ENCODE results near the gene CCDC197. TPM values are rescaled to one million over a fixed set of nuclear protein-coding genes. Genes with fewer than 3 reads are reported as not detected.

CCDC197 gene
- total and polyA plus RNA-seq, 9 of the 15 experiments (the other 6 are each of a cell fraction or from before 2014, with no cell fraction given): not detected

DNA sequence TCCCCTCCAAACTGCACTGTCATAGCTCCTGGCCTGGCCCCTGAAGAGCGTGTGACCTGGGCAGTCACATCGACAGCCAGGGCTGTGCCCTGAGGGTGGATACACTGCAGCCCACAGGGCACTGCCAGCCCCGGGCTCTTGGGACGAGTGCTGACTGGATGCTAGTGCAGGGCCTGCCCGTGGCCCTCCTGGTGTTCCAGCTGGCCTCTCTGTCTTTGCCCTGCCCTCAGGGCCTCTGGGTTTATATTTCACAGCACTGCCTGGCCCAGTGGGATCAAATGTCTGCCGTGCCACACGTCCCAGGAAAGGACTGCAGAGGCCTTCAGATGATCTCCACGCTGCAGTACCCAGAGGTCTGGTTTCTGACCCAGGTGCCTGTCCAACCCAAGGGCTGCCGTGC is 10.1 kb upstream of the CCDC197 start (continued):
- TF ChIP-seq, protein P1, sequence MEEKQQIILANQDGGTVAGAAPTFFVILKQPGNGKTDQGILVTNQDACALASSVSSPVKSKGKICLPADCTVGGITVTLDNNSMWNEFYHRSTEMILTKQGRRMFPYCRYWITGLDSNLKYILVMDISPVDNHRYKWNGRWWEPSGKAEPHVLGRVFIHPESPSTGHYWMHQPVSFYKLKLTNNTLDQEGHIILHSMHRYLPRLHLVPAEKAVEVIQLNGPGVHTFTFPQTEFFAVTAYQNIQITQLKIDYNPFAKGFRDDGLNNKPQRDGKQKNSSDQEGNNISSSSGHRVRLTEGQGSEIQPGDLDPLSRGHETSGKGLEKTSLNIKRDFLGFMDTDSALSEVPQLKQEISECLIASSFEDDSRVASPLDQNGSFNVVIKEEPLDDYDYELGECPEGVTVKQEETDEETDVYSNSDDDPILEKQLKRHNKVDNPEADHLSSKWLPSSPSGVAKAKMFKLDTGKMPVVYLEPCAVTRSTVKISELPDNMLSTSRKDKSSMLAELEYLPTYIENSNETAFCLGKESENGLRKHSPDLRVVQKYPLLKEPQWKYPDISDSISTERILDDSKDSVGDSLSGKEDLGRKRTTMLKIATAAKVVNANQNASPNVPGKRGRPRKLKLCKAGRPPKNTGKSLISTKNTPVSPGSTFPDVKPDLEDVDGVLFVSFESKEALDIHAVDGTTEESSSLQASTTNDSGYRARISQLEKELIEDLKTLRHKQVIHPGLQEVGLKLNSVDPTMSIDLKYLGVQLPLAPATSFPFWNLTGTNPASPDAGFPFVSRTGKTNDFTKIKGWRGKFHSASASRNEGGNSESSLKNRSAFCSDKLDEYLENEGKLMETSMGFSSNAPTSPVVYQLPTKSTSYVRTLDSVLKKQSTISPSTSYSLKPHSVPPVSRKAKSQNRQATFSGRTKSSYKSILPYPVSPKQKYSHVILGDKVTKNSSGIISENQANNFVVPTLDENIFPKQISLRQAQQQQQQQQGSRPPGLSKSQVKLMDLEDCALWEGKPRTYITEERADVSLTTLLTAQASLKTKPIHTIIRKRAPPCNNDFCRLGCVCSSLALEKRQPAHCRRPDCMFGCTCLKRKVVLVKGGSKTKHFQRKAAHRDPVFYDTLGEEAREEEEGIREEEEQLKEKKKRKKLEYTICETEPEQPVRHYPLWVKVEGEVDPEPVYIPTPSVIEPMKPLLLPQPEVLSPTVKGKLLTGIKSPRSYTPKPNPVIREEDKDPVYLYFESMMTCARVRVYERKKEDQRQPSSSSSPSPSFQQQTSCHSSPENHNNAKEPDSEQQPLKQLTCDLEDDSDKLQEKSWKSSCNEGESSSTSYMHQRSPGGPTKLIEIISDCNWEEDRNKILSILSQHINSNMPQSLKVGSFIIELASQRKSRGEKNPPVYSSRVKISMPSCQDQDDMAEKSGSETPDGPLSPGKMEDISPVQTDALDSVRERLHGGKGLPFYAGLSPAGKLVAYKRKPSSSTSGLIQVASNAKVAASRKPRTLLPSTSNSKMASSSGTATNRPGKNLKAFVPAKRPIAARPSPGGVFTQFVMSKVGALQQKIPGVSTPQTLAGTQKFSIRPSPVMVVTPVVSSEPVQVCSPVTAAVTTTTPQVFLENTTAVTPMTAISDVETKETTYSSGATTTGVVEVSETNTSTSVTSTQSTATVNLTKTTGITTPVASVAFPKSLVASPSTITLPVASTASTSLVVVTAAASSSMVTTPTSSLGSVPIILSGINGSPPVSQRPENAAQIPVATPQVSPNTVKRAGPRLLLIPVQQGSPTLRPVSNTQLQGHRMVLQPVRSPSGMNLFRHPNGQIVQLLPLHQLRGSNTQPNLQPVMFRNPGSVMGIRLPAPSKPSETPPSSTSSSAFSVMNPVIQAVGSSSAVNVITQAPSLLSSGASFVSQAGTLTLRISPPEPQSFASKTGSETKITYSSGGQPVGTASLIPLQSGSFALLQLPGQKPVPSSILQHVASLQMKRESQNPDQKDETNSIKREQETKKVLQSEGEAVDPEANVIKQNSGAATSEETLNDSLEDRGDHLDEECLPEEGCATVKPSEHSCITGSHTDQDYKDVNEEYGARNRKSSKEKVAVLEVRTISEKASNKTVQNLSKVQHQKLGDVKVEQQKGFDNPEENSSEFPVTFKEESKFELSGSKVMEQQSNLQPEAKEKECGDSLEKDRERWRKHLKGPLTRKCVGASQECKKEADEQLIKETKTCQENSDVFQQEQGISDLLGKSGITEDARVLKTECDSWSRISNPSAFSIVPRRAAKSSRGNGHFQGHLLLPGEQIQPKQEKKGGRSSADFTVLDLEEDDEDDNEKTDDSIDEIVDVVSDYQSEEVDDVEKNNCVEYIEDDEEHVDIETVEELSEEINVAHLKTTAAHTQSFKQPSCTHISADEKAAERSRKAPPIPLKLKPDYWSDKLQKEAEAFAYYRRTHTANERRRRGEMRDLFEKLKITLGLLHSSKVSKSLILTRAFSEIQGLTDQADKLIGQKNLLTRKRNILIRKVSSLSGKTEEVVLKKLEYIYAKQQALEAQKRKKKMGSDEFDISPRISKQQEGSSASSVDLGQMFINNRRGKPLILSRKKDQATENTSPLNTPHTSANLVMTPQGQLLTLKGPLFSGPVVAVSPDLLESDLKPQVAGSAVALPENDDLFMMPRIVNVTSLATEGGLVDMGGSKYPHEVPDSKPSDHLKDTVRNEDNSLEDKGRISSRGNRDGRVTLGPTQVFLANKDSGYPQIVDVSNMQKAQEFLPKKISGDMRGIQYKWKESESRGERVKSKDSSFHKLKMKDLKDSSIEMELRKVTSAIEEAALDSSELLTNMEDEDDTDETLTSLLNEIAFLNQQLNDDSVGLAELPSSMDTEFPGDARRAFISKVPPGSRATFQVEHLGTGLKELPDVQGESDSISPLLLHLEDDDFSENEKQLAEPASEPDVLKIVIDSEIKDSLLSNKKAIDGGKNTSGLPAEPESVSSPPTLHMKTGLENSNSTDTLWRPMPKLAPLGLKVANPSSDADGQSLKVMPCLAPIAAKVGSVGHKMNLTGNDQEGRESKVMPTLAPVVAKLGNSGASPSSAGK (IDR thresholded peaks at IDR 0.05): no peak
- TF ChIP-seq POLR2H (tag; IDR thresholded peaks at IDR 0.05; ENCODE audit: low read depth) (no peak), PRMT5 (CRISPR knock-in tag; IDR thresholded peaks at IDR 0.05) (no peak), SAFB2 (IDR thresholded peaks at IDR 0.05; ENCODE audit: borderline replicate concordance, low read depth, low read length, severe bottlenecking) (no peak), PTRF (tag; IDR thresholded peaks at IDR 0.05) (no peak), NBN (IDR thresholded peaks at IDR 0.05; ENCODE audit: low read depth) (no peak)
- TF ChIP-seq, protein P2, sequence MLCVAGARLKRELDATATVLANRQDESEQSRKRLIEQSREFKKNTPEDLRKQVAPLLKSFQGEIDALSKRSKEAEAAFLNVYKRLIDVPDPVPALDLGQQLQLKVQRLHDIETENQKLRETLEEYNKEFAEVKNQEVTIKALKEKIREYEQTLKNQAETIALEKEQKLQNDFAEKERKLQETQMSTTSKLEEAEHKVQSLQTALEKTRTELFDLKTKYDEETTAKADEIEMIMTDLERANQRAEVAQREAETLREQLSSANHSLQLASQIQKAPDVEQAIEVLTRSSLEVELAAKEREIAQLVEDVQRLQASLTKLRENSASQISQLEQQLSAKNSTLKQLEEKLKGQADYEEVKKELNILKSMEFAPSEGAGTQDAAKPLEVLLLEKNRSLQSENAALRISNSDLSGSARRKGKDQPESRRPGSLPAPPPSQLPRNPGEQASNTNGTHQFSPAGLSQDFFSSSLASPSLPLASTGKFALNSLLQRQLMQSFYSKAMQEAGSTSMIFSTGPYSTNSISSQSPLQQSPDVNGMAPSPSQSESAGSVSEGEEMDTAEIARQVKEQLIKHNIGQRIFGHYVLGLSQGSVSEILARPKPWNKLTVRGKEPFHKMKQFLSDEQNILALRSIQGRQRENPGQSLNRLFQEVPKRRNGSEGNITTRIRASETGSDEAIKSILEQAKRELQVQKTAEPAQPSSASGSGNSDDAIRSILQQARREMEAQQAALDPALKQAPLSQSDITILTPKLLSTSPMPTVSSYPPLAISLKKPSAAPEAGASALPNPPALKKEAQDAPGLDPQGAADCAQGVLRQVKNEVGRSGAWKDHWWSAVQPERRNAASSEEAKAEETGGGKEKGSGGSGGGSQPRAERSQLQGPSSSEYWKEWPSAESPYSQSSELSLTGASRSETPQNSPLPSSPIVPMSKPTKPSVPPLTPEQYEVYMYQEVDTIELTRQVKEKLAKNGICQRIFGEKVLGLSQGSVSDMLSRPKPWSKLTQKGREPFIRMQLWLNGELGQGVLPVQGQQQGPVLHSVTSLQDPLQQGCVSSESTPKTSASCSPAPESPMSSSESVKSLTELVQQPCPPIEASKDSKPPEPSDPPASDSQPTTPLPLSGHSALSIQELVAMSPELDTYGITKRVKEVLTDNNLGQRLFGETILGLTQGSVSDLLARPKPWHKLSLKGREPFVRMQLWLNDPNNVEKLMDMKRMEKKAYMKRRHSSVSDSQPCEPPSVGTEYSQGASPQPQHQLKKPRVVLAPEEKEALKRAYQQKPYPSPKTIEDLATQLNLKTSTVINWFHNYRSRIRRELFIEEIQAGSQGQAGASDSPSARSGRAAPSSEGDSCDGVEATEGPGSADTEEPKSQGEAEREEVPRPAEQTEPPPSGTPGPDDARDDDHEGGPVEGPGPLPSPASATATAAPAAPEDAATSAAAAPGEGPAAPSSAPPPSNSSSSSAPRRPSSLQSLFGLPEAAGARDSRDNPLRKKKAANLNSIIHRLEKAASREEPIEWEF (CRISPR knock-in tag; IDR thresholded peaks at IDR 0.05): no peak
